ENCODE data around the gene SIMC1.

DNA sequence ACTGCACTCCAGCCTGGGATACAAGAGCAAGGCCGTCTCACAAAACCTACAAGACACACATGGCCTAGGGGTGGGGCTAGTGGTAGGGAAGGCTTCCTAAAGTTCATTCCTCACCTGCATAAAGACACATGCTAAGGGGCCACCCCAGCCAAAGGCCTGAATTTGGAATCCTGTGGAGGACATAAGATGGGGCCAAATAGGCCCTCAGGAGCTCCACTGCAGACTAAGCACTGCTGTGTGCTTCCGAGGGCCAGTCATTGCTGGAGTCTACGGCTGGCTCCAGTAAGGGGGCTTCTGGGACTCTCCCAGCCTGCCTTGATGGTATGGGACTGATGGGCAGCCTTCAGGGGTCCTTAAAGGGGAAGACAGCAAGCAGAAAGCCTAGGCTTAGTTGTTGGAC is 144.5 kb downstream of the SIMC1 start:
- TF ChIP-seq POLR2AphosphoS5 (IDR thresholded peaks at IDR 0.05): no peak
- TF ChIP-seq, protein P1, sequence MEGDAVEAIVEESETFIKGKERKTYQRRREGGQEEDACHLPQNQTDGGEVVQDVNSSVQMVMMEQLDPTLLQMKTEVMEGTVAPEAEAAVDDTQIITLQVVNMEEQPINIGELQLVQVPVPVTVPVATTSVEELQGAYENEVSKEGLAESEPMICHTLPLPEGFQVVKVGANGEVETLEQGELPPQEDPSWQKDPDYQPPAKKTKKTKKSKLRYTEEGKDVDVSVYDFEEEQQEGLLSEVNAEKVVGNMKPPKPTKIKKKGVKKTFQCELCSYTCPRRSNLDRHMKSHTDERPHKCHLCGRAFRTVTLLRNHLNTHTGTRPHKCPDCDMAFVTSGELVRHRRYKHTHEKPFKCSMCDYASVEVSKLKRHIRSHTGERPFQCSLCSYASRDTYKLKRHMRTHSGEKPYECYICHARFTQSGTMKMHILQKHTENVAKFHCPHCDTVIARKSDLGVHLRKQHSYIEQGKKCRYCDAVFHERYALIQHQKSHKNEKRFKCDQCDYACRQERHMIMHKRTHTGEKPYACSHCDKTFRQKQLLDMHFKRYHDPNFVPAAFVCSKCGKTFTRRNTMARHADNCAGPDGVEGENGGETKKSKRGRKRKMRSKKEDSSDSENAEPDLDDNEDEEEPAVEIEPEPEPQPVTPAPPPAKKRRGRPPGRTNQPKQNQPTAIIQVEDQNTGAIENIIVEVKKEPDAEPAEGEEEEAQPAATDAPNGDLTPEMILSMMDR (IDR thresholded peaks at IDR 0.05): no peak
- TF ChIP-seq POLR2A (IDR thresholded peaks at IDR 0.05): no peak
- no peak for TF ChIP-seq EP300 (IDR thresholded peaks at IDR 0.05)

All from stomach (tissue), 4 donors.